HG03460 (cell line): ENCODE results near the gene GPRIN1.
A peak's percentile ranks its signal among the peaks of the same experiment; 100 is the strongest.

ENCODE experiments used
- ATAC-seq: cut with Tn5 transposase; IDR thresholded peaks from one replicate; pipeline ENCODE4 v1.9.1; 2021; ENCODE audit not compliant: unreplicated experiment

GPRIN1 gene

DNA sequence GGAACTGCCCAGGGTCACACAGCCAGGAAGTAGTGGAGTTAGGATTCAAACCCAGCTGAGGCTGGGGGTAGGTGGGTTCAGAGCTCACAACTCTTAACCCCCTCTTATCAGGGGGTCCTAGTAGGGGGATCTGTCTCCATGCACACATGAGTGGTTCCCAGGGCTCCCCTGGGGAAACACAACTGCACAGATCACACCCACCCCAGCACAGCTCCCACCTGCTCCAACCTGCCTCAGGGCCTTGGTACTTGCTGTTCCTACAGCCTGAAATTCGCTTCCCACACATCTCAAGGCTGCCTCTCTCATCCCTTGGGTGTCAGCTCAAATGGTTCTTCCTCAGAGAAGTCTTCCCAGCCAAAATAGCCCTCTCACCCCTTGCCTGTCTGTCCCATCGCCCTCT is 15.6 kb upstream of the GPRIN1 start:
- ATAC-seq: no peak

DNA sequence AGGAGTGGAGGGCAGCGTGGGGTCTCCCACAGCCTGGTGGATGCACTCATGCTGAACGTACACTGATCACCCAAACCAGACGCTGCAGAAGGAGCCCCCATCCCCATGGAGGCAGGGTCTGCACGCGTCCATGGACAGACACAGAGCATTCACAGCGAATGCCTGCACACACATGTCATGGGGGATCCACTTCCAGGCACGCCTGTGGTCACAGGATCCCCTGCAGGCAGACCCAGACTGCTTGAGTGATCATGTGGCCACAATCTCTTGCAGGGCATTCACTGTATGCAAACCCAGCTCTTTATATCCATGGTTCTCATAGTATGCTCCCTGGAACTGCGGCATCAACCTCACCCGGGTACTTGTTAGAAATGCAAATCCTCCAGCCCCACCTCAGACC is 15.0 kb upstream of the GPRIN1 start:
- no peak for ATAC-seq

DNA sequence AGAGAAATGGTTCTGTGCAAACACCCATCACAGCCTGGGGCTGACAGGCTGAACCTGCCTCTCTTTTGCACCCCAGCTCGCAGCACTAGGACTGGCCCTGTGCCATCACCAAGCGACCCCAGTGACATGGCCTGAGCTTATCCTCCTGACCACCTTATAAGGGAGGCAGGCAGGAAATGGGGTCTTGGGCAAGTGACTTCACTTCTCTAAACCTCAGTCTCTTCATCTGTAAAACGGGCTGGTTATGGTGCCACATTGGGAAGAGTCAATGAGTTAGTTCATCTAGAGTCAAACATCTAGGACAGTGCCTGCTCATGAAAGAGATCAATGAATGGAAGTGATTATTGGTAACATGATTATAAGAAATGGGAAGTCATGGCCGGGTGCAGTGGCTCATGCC is 14.2 kb upstream of the GPRIN1 start:
- ATAC-seq: no peak

DNA sequence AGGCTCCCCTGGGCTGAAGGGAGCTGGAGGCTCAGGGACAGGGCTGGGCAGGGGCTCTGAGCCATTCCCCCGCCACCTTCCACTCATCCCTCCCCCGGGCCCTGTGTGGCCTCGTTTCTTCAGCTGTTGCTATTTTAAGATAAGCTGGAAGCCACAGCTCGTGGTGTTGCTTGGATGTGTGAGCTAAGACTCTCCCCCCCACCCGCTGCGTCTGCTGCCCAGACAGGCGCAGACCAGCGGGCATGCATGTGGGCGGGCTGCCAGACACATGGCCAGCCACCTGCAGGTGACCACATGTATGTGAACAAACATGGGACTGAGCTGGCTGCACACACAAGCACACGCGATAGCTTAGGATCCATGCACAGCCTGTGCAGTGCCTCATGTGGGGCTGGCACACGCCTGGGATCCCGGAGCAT is 11.7 kb upstream of the GPRIN1 start:
- ATAC-seq: no peak

DNA sequence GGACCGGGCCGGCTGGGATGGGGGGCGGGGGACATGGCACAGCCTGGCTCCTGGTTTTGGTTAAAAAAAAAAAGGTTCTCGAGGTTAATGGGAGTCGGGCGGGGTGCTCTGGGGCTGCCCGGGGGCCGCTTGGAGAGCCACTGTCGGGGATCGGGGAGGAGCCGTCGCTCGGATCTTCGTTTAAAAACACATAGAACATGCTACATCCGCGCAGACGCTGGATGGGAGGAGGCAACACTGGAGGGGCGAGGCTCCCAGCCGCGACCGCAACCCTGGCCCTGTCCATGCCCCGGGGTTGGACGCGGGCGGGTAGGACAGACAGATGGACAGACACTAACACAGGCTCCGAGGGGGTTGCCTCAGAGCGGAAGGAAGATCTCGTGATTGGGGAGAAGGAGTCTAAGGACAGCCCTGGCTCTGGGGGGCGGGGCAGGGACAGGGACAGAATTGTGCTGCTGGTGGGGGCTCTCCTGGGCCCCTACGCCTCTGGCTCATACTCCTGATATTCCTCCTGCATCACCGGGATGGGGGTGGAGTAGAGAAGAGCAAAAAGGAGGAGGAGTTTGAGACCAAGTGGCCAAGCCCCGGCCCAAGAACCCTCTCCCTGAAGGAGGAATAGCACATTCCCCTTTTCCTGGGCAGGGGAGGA is 10.5 kb upstream of the GPRIN1 start:
- no peak for ATAC-seq

DNA sequence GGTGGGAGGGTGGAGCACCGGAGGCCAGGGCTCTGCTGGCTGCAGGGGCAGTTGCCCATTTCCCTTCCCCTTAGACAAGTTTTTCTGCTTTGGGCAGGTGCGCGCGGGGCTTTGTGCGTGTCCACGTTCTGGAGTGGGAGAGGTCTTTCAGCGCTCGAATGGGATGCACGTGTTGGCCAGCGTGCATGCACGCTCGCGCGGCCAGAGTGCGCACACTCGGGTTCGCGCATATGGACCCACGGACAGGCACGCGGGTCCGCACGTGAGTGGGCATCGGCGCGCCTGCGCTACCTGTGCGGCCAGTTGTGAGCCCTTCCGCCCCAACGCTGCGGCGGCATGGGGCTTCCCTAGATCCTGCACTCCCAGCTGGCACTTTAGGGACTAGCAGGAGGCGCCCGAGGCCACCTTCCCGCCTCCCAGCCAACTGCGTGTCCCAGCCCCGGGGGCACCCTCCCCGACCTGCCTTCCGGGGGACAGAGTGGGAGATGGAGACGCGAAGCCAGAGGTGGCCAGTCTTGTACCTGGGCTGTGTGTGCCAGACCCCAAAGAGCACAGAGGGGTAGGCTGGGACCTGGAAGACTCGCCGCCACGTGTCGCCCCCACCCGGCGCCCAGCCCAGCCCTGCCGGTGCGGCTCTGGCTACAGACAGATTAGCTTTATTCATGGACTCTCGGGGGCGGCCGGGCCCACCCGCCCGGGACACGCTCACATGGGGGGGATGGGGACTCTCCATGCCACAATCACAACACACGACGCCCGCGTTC is 9.8 kb upstream of the GPRIN1 start:
- ATAC-seq: no peak

DNA sequence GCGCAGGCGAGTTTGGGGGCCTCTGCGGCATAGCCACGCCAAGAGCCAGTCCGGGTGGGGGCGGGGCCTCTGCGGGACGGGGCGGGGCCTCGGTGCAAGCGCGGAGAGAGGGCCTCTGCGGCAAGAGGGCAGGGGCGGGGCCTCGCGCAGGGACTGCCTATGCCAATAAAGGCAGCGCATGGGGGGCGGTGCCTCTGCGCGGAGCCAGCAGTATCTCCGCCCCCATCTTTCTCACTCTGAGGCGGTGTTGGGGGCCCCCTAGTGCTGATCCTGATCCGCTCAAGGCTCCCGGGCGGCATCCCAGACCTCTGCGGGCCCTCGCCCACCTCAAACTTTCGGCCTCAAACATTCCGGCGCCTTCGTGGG is 9.2 kb upstream of the GPRIN1 start:
- peak; percentile 89 for ATAC-seq

DNA sequence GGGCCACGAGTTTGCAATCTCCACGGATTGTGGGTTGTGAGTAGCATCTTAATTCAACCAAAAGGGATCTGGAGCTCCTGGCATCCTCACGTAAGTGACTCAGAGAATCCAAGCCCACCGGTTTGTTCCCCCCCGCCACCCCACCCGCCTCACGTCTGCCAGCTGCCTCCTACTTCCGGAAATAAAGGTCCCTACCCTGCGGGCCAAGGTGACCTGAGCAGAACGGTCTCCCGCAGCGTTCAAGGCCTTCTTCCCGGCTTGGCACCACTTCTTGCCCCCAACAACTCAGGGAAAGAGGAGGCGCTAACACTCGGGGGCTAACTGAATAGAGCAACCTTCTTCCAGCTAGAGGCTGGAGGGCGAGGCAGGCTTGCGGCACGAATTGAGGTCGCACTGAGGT is 8.8 kb upstream of the GPRIN1 start:
- no peak for ATAC-seq

DNA sequence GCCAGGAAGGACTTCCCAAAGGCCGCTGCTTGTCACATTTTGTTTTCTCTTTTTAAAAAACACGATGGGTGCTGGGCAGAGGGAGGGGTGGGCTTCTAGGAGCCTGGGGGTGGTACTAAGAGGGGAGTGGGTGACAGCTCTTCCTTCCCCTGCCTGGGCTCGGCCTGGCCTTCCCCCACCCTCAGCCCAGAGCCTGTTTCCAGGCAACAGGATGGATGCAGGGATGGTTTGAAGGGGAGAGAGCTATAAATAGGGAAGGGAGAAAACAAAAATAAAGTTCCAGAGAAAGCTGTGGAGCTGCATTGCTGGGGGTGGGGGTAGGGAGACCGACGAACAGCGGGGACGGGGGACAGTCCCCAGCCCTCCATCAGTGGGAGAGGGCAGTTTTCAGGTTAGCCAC is 6.6 kb upstream of the GPRIN1 start:
- no peak for ATAC-seq

DNA sequence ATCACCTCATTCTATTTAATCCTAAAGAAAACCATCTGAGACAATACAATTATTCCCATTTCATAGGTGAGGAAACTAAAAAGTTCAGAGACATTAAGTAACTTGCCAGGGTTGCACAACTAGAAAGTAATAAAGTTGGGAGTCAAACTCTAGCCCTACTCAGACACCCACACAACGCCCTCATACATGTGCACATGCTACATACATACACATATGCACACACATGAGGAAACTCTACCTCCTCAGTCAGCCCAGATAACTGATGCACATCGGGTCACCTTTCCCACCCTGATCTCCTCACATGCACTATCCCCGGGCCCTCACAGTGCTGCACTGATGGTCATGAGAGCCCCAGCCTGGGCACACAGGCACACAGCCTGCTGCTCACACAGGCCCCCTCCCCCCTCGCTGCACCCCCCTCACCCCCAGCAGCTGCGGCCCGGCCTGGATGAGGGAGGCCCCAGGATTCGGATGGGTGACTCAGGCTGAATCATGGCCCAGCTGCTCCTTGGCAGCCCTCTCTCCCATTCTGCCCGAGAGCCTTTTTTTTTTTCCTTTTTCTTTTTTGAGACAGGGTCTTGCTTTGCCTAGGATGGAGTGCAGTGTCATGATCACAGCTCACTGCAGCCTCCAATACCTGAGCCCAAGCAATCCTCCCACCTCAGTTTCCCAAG is 5.0 kb upstream of the GPRIN1 start:
- ATAC-seq: no peak

DNA sequence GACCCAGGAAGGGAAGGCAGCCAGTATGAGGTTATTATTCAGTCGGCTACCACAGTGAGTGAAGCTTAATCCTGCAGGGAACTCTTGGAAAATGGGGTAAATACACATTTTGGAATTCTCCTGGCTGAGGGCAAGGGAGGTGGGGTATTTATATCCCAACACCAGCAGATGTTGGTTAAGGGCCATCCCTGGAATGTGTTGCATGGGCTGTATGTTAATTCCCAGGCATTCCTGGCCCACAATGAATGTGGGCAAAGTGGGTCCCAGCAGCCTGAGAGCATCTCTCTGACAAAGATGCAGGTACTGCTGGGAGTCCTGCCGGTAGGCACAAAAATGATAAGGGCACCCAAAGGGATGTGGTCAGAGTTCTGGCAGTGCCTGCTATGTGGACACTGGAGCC is 2.9 kb upstream of the GPRIN1 start:
- ATAC-seq: no peak

DNA sequence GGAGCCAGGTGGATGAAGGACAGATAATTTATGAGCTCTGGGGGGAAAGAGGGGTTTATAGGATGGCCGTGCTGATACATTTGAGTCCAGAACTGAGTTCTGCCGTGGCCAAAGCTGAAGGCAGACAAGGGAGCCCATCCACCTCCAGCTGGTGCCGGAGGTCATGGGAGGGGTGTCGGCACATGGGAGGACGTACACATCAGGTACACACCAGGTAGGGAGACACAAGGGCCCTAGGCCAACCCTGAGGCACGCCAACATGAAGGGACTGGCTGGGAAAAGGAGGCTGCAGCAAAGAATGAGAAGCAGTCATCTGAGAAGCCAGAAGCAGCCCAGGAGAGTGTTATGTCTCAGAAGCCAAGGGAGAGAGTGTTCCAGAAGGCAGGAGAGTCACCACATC is 2.1 kb upstream of the GPRIN1 start:
- ATAC-seq: no peak

DNA sequence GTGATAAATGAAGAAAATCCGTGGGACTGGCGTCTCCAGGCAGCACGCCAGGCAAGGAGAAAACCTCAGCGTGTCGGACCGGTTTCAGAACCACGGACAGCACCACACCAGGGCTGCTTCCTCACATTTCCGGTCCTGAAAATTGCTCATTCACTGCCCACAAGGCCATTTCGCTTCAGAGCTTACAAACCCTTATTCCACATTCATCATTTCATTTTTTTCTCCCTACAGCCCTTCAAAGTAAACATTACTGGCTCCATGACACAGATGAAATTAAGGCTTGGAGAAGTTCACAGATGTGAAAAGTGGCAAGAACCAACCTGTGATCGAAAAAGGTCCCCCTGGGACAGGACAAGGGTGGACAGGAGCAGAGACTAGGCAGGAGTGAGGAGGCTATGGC is 1.5 kb upstream of the GPRIN1 start:
- ATAC-seq: no peak

DNA sequence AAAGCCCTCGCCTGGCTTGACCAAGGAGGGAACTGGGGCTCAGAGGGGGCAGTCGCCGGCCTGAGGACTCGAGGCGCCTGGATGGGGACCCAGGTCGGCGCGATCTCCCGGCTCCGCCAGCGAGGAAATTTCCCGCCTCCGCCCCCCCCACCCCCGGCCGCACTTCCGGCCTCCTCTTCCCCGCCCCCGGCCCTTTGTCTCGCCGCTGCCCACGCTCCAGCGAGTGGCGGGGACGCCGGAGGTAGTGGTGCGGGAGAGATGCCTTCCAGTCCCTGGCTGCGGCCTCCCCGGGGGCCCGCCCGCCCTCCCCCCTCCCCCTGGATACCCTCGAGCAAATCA is 448 bp upstream of the GPRIN1 start:
- peak; percentile 15 for ATAC-seq

DNA sequence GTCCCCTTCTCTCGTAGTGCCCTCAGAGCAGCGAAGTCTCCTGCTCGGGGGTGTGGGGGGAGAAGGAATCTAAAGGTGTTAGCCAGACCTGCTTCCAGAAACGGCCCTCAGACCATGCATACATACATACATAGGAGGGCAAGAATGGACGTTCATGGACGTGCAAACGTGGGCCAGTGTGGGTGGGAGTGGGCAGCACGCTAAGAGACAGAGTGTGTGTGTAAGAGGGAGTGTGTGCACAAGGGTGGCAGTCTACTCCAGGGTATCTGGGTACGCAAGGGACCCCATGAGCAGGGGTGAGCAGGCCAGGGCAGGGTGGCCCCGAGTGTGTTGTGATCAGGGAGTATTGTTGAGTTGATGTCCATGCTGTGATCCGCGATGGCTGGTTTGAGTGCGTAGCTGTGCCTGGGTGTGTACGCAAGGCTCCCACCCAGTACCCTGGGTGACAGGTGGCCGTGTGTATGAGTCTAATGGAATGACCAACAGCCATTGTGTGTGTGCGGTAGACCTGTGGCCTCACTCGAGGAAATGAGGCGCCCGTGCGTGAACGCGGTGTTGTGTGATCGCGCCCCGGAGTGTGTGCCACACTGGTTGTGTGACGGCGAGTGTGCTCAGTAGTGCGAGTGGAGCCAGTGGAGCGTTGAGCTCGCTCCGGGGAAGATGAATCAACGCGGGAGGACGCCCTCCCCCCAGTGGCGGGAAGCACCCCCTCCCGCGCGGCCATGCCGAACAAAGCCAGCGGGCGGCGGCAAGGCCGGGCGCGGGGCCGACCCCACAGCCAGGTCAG is 826 bp downstream of the GPRIN1 start:
- ATAC-seq: peak; percentile 25

DNA sequence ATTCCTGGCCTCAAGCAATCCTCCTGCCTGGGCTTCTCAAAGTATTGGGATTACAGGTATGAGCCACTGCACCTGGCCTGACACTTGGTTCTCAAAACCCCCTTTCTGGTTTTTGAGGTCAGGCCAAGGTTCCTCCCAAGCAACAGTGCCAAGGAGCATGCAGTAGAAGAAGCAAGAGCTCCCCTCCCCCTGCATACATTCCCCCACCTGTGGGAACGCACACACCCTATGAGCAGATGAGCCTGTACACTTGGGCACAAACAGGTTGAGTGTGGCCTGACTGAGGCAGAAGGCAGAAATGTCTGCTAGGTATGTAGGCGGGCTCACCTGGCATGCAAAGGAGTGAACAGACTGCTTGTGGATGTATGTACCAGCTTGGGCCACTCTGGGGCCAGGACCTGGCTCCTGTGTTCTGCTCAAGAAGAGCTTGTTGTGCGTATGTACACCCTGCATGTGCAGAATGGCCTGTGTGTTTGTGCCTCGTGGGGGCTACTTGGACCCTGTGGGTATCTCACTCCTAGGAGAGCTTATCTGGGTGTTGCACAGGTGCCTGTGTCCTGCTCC is 1.7 kb downstream of the GPRIN1 start:
- ATAC-seq: no peak

DNA sequence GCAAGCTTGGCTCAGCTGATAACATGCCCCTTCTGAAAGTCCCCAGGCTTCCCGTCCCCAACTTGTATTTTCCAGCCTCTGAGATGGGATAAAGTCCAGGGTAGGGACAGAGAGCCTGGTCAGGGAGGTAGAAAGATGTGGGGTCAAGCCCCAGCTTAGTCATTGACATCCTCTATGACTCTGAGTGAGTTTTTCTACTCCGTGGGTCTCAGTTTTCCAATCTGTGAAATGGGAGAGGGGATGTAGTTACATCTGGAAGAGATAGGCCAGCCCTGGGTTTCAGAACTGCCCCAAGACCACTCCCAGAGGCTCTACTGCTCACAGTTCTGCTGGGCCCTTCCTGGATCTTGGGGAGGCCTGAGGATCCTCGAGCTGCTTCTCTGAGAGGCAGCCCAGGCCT is 3.1 kb downstream of the GPRIN1 start:
- ATAC-seq: no peak

DNA sequence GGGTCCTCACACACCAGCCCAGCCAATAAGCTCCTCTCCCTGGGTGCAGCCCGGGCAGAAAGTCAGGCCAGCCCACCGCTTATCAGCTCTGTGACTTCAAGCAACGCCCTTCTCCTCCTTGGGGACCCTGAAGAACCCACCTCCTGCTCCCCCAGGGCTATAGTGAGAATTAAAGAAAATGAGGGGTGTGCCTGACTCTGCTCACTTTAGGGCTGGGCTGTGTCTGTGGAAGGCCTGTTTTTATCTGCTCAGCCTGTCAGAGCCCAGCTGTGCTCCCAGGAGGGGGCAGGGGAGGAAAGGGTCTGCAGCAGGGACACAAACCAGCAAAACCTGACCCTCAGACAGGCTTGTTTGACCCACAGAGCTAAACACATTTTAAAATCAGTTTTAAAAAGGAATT is 3.9 kb downstream of the GPRIN1 start:
- no peak for ATAC-seq

DNA sequence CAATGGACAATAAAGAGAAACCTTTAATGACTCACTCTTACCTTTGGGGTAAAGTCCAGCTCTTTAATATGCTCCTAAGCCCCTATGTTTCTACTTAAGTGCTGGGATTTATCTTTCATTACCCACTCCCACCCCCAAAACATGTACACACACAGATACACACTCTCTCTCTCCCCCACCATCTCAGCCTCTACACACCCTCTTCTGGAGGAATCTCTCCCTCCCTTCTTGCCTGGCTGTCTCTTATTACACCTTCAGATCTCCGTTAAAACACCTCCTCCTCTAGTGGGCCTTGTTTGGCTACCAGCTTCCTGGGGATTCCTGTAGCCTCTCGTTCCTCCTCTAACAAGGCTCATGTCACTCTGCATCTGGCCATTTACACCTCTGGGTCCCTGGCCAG is 6.9 kb downstream of the GPRIN1 start:
- no peak for ATAC-seq

DNA sequence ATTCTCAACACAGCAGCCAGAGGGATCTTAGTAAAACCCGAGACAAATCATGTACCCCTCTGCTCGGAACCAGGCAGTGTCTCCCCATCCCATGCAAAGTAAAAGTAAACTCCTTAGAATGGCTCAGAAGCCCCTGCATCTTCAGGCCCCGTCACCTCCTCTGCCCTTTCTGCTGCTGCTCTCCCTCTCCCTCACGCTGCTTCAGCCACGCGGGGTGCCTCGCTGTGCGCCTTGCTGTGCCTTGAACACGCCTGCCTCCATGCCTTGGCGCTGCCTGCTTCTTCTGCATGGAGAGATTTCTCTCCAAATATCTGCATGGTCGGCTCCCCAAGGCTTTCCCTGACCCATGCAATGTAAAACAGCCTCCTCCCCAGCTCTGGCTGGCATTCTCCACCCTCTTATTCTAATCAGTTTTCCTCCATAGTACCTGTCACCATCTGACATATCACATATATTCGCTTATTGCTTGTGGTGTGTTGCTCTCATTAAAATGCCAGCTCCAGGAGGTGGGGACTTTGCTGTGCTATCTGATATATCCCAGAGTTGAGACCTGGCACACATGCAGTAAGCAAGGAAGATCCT is 8.0 kb downstream of the GPRIN1 start:
- ATAC-seq: no peak
